IMR-90 (cell line): ENCODE results near the gene LSM2. TPM values are rescaled to one million over a fixed set of nuclear protein-coding genes. Genes with fewer than 3 reads are reported as not detected.
A peak's percentile ranks its signal among the peaks of the same experiment; 100 is the strongest.

Source experiments
- ATAC-seq: fragments of 200-7000 bp; cut with Tn5 transposase; 2 replicates; pipeline ENCODE4 v1.9.1; 2020; ENCODE audit warnings: low read depth, mild to moderate bottlenecking, moderate library complexity
- BruUV-seq: library from RNA; stranded (reverse); fragments of 400-500 nt; replicated peaks from 2 replicates; lab custom pipeline; 2021; lab: Mats Ljungman, UMichigan
- CTCF ChIA-PET: fragments of 300-600 bp; formaldehyde crosslinking; extraction: SDS; loops from one replicate; lab custom pipeline; 2021; ENCODE audit warnings: antibody characterized with exemption; lab: Yijun Ruan, JAX
- POLR2A ChIA-PET: fragments of 300-600 bp; sonication (Branson Sonifier 250); formaldehyde crosslinking; loops from one replicate; lab custom pipeline; 2022; ENCODE audit warnings: antibody characterized with exemption; ENCODE audit not compliant: unreplicated experiment; lab: Charles Lee
- DNase-seq: peaks from one replicate; pipeline ENCODE4 v3.0.0; 2013
- H2AFZ ChIP-seq: replicated peaks from 2 replicates; pipeline ENCODE3; 2013; ENCODE audit warnings: low read length, mild to moderate bottlenecking; ENCODE audit not compliant: poor library complexity
- H2AK5ac ChIP-seq: 2 replicates; pipeline ENCODE4 v1.6.1; 2013; ENCODE audit warnings: low read depth, low read length, inconsistent platforms
- H2AK9ac ChIP-seq: replicated peaks from 2 replicates; pipeline ENCODE3; 2013; ENCODE audit warnings: mild to moderate bottlenecking, low read depth, low read length, moderate library complexity; ENCODE audit not compliant: poor library complexity
- H2BK120ac ChIP-seq: 2 replicates; pipeline ENCODE4 v1.6.1; 2013; ENCODE audit warnings: low read depth, low read length, inconsistent platforms
- H2BK15ac ChIP-seq: 3 replicates; pipeline ENCODE4 v1.6.1; 2013; ENCODE audit warnings: low read depth, low read length, inconsistent platforms
- H2BK20ac ChIP-seq: 2 replicates; pipeline ENCODE4 v1.6.1; 2013; ENCODE audit warnings: low read depth, mild to moderate bottlenecking, inconsistent platforms, low read length, moderate library complexity
- H2BK5ac ChIP-seq: 2 replicates; pipeline ENCODE4 v1.6.1; 2013; ENCODE audit warnings: mild to moderate bottlenecking, low read depth, low read length, inconsistent platforms; ENCODE audit not compliant: poor library complexity, severe bottlenecking
- H3K14ac ChIP-seq: replicated peaks from 2 replicates; pipeline ENCODE4 v1.6.1; 2013; ENCODE audit warnings: low read depth, low read length, inconsistent platforms
- H3K18ac ChIP-seq: 2 replicates; pipeline ENCODE4 v1.6.1; 2013; ENCODE audit warnings: low read depth, low read length, control low read depth
- H3K23ac ChIP-seq: 2 replicates; pipeline ENCODE4 v1.6.1; 2013; ENCODE audit warnings: low read depth, low read length, inconsistent platforms
- H3K27ac ChIP-seq: 2 replicates; pipeline ENCODE4 v1.5.1; 2013; ENCODE audit warnings: mild to moderate bottlenecking, control low read depth, low read length; ENCODE audit not compliant: insufficient read depth
- H3K27me3 ChIP-seq: 2 replicates; pipeline ENCODE4 v1.6.1; 2013; ENCODE audit warnings: low read length; ENCODE audit not compliant: control insufficient read depth, insufficient read depth
- H3K36me3 ChIP-seq: 2 replicates; pipeline ENCODE4 v1.6.1; 2013; ENCODE audit warnings: low read length, mixed read lengths; ENCODE audit not compliant: control insufficient read depth, insufficient read depth
- H3K4ac ChIP-seq: 2 replicates; pipeline ENCODE4 v1.6.1; 2013; ENCODE audit warnings: low read depth, low read length, inconsistent platforms
- H3K4me1 ChIP-seq: 2 replicates; pipeline ENCODE4 v1.6.1; 2013; ENCODE audit warnings: low read length, mixed read lengths; ENCODE audit not compliant: control insufficient read depth, insufficient read depth
- H3K4me2 ChIP-seq: 2 replicates; pipeline ENCODE4 v1.6.1; 2013; ENCODE audit warnings: low read depth, mild to moderate bottlenecking, control low read depth, low read length, moderate library complexity
- H3K4me3 ChIP-seq: 2 replicates; pipeline ENCODE4 v1.5.1; 2013; ENCODE audit warnings: low read depth, mild to moderate bottlenecking, control low read depth, low read length, moderate library complexity; ENCODE audit not compliant: insufficient read depth
- H3K56ac ChIP-seq: 2 replicates; pipeline ENCODE4 v1.6.1; 2013; ENCODE audit warnings: low read length, inconsistent platforms; ENCODE audit not compliant: insufficient read depth; ENCODE audit errors: extremely low read depth
- H3K79me1 ChIP-seq, 2 experiments: 2 replicates each; pipeline ENCODE4 v1.6.1; 2013; ENCODE audit warnings: low read length in 2 of 2, inconsistent platforms in 1 of 2, low read depth in 1 of 2
- H3K9ac ChIP-seq: 2 replicates; pipeline ENCODE4 v1.6.1; 2013; ENCODE audit warnings: low read depth, low read length, control low read depth
- H3K9me1 ChIP-seq: 2 replicates; pipeline ENCODE4 v1.6.1; 2013; ENCODE audit warnings: low read length, inconsistent platforms; ENCODE audit not compliant: insufficient read depth
- H3K9me3 ChIP-seq: 2 replicates; pipeline ENCODE4 v1.6.1; 2013; ENCODE audit warnings: low read length; ENCODE audit not compliant: control insufficient read depth, insufficient read depth
- H4K20me1 ChIP-seq: 2 replicates; pipeline ENCODE4 v1.6.1; 2013; ENCODE audit warnings: low read length, inconsistent platforms; ENCODE audit not compliant: insufficient read depth
- H4K5ac ChIP-seq: 2 replicates; pipeline ENCODE4 v1.6.1; 2013; ENCODE audit warnings: mild to moderate bottlenecking, low read depth, low read length, control low read depth
- H4K8ac ChIP-seq, 2 experiments: 2 replicates each; pipeline ENCODE4 v1.6.1; 2013; ENCODE audit warnings: low read depth in 2 of 2, low read length in 2 of 2, control low read depth in 1 of 2, inconsistent platforms in 1 of 2
- H4K91ac ChIP-seq: 2 replicates; pipeline ENCODE4 v1.6.1; 2013; ENCODE audit warnings: low read depth, low read length, inconsistent platforms; ENCODE audit not compliant: insufficient read depth
- BHLHE40 ChIP-seq: fragments of 150-350 bp; IDR thresholded peaks from 2 replicates; pipeline ENCODE4 v1.6.1; 2016; ENCODE audit warnings: mild to moderate bottlenecking, low read depth, low read length
- CEBPB ChIP-seq: IDR thresholded peaks from 2 replicates; pipeline ENCODE4 v1.6.1; 2012; ENCODE audit warnings: low read depth, low read length, improper control_type of control experiment
- CTCF ChIP-seq: conservative IDR thresholded peaks from 2 replicates; pipeline ENCODE4 v1.5.1; 2012; ENCODE audit warnings: mild to moderate bottlenecking, low read depth, low read length, improper control_type of control experiment
- ELK1 ChIP-seq: fragments of 150-350 bp; IDR thresholded peaks from 2 replicates; pipeline ENCODE4 v1.6.1; 2016; ENCODE audit warnings: low read depth, mild to moderate bottlenecking, low read length, moderate library complexity, borderline replicate concordance
- MAFK ChIP-seq: IDR thresholded peaks from 2 replicates; pipeline ENCODE4 v1.6.1; 2012; ENCODE audit warnings: low read depth, low read length, improper control_type of control experiment
- MAZ ChIP-seq: IDR thresholded peaks from 2 replicates; pipeline ENCODE4 v1.6.1; 2012; ENCODE audit warnings: low read depth, mild to moderate bottlenecking, low read length, improper control_type of control experiment, moderate library complexity, borderline replicate concordance
- RAD21 ChIP-seq: IDR thresholded peaks from 2 replicates; pipeline ENCODE4 v1.6.1; 2012; ENCODE audit warnings: low read length, improper control_type of control experiment
- RCOR1 ChIP-seq: IDR thresholded peaks from 2 replicates; pipeline ENCODE4 v1.6.1; 2012; ENCODE audit warnings: mild to moderate bottlenecking, low read length, improper control_type of control experiment; ENCODE audit not compliant: insufficient replicate concordance
- RFX5 ChIP-seq: IDR thresholded peaks from 2 replicates; pipeline ENCODE4 v1.8.0; 2012; ENCODE audit warnings: low read depth, mild to moderate bottlenecking, low read length, moderate library complexity
- SMC3 ChIP-seq: fragments of 150-350 bp; IDR thresholded peaks from 2 replicates; pipeline ENCODE4 v1.6.1; 2016; ENCODE audit warnings: low read depth, mild to moderate bottlenecking, antibody characterized with exemption, low read length, moderate library complexity
- USF2 ChIP-seq: fragments of 150-350 bp; IDR thresholded peaks from 2 replicates; pipeline ENCODE4 v1.6.1; 2017; ENCODE audit warnings: mild to moderate bottlenecking, antibody characterized with exemption, low read length, low read depth
- WGBS, 2 experiments: methylation state at CpG; one replicate each; pipeline versions ENCODE4 v1.1.5 to v1.1.7; 2013; ENCODE audit warnings: missing lambda C conversion rate in 2 of 2; ENCODE audit not compliant: insufficient read length in 1 of 2; ENCODE audit errors: extremely low coverage in 2 of 2; 5-methylcytosine and 5-hydroxymethylcytosine counted together
- dilution Hi-C: fragments of 300-500 bp; cut with HindIII; formaldehyde crosslinking; loops from one replicate; pipeline ENCODE4 v1.14.3; 2018; ENCODE audit warnings: low sequenced_read_pairs; ENCODE audit not compliant: unreplicated experiment
- in situ Hi-C: fragments of 300-500 bp; cut with MboI; formaldehyde crosslinking; loops from 3 replicates; pipeline ENCODE4 v1.14.3; 2019; ENCODE audit warnings: low sequenced_read_pairs, inconsistent platforms, mixed read lengths
- intact Hi-C: fragments of 100-400 bp; cut with micrococcal nuclease; formaldehyde crosslinking; loops from 2 replicates; pipeline ENCODE4 v1.10.0; 2022
- polyA plus RNA-seq, 3 experiments: library from polyadenylated mRNA; depleted of rRNA; stranded (reverse); fragments of >200 nt; gene quantifications; 2 replicates each; pipeline ENCODE4 v1.2.3, GENCODE V29; 2012; ENCODE audit warnings: low replicate concordance in 1 of 3
- total RNA-seq: library from RNA; depleted of rRNA; stranded (reverse); fragments of >200 nt; gene quantifications from 2 replicates; pipeline ENCODE4 v1.2.3, GENCODE V29; 2012

LSM2 gene
- total and polyA plus RNA-seq, 2 of the 4 experiments (the other 2 are of a cell fraction), result 56.3 to 61.0 TPM

- ATAC-seq (no peak), DNase-seq (peak; percentile 56)
- H2BK20ac ChIP-seq, result no peak overlapping the region
- dilution Hi-C loops (no loop called here), in situ Hi-C loops (loop anchor here (10.0 kb wide), 2 partner anchors 145 to 285 kb away; partner anchors contain the start of genes ATP6V1G2, DDX39B, LY6G5C and NFKBIL1), intact Hi-C loops (loop anchor here (1.0 to 5.0 kb wide), 7 partner anchors 57 to 282 kb away; partner anchors contain the start of genes ABHD16A, ATP6V1G2, C6orf47 and DDAH2)
- ChIA-PET POLR2A (no interaction called here), CTCF (interaction anchor here (0.7 to 1.0 kb wide), 2 partner anchors 89 to 132 kb away, joined by 3 read pairs; no protein-coding TSS in a partner anchor)
- H3K9ac ChIP-seq, result peak overlapping the region; percentile 94
- peak overlapping the region; percentile 73 for H2BK5ac ChIP-seq
- no peak overlapping the region for H4K91ac ChIP-seq
- peaks cover 6 to 19% of the 10 kb centered on the region in 2 experiments; a peak in 2 of 4 replicates for H3K79me1 ChIP-seq
- no peak overlapping the region for H3K18ac ChIP-seq
- no peaks in the 10 kb centered on the region for H3K9me3 ChIP-seq
- H3K27ac ChIP-seq, result no peak overlapping the region
- H2AK9ac ChIP-seq, result no peak overlapping the region
- no peak overlapping the region for H2BK120ac ChIP-seq
- H3K4me2 ChIP-seq, result peak overlapping the region; percentile 98
- no peak overlapping the region for H2BK15ac ChIP-seq
- H3K9me1 ChIP-seq, result no peaks in the 10 kb centered on the region
- H3K4me1 ChIP-seq, result peaks cover 7% of the 10 kb centered on the region
- no peak overlapping the region for H2AFZ ChIP-seq
- H3K4me3 ChIP-seq, result peak overlapping the region; percentile 81
- no peaks in the 10 kb centered on the region for H3K27me3 ChIP-seq
- peak overlapping the region; percentile 37 for H3K14ac ChIP-seq
- no peak overlapping the region for H2AK5ac ChIP-seq
- no peak overlapping the region for H4K5ac ChIP-seq
- no CpG with 5 or more reads among the region's 15 CpGs for WGBS, 2 experiments
- no peak overlapping the region for H4K8ac ChIP-seq
- peaks cover 9% of the 10 kb centered on the region for H4K20me1 ChIP-seq
- peak overlapping the region; percentile 52; the same call in 1 of the 2 replicates for H3K56ac ChIP-seq
- H3K36me3 ChIP-seq, result no peaks in the 10 kb centered on the region
- TF ChIP-seq MAZ (no peak), CTCF (peak; percentile 63), SMC3 (peak; percentile 75), USF2 (no peak), RCOR1 (no peak), CEBPB (no peak), ELK1 (no peak), BHLHE40 (no peak), MAFK (no peak), RAD21 (peak; percentile 74), RFX5 (no peak)
- BruUV-seq, result no TSS peak
- H3K4ac ChIP-seq, result no peak overlapping the region
- H3K23ac ChIP-seq, result peak overlapping the region; percentile 40; the same call in 1 of the 2 replicates
Observed at GRCh38 chr6:31829633-31830283, 23.0 kb upstream of the LSM2 start.
